COLO668 (cell line): ENCODE data around the gene MAP7D2.
A peak's percentile ranks its signal among the peaks of the same experiment; 100 is the strongest.

Experiments
- DNase-seq: peaks from one replicate; lab custom pipeline; 2025; ENCODE audit not compliant: unreplicated experiment; lab: John Stamatoyannopoulos, UW

Gene MAP7D2

DNA sequence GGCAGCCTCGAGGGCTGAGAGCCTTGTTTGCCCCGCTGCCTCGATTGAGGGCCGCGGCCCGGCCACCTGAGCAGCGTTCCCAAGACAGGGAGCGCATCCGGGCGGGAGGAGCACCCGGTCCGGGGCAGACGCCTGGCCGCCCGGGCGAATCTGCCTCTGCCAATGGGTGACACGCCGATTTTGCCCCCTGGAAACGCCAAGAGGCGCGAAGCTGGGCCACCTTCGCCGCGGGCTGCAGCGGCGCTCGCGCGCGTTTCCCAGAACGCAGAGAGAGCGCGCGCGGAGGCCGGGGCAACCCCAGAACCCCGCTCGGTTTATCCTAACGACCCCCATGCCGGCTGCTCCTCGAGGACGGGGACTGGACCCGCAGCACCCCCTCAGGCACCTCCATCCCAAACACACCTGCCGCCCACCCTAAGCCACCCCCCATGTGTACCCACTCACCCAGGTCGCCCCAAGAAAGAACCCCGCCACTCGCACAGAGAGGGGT, 575 bp downstream of the MAP7D2 start:
- DNase-seq = peak; percentile 64

DNA sequence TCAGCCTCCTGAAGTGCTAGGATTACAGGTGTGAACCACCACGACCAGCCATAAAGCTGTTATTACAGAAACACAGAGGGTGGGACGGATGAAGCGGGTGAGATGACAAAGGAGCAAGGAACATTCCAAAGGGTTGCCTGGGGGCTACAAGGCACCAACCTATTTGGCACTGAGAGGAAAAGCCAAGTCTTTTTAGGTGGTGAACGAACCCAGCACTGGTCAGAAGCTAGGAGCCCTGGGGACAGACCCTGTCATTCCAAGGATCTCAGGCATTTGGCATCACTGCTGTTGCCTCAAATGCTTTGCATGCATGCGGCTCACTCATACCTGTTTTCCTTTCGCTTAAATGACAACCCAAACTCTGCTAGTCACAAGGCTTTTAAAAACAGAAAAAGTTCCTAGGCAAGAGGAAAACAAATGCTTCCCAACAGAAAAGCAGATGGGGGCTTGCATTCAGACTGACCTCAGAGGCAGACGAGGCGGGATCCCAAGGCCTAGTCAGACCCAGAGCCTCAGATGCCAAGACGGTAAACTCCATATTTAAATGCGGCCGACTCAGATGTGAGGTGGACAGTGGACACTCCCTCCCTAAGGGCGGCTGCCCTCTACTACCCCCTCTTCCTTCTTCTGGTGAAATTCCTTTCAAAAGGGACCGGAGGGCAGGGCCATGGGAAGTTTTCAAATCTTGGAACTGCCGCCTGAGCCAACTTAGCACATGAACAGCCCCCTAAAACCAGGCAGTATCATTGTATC, 4.5 kb downstream of the MAP7D2 start:
- DNase-seq = no peak

DNA sequence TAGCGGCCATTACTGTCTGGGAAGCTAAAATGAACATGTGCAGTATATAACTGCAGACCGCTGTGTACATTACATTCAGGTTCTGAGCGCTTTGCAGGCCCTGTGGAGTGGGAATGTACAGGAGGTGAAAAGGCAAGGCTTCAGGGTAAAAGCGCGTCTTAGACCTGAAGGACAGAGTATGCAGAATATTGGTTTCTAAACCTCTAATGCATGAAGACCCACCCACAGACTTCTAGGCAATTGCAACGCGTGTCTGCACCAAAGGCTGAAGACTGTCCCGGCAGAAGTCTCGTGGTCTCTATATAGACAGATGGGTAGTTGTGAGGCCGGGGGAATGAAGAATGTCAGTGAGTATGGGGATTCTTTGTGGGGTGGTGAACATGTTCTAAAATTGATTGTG, 5.4 kb downstream of the MAP7D2 start:
- no peak for DNase-seq

DNA sequence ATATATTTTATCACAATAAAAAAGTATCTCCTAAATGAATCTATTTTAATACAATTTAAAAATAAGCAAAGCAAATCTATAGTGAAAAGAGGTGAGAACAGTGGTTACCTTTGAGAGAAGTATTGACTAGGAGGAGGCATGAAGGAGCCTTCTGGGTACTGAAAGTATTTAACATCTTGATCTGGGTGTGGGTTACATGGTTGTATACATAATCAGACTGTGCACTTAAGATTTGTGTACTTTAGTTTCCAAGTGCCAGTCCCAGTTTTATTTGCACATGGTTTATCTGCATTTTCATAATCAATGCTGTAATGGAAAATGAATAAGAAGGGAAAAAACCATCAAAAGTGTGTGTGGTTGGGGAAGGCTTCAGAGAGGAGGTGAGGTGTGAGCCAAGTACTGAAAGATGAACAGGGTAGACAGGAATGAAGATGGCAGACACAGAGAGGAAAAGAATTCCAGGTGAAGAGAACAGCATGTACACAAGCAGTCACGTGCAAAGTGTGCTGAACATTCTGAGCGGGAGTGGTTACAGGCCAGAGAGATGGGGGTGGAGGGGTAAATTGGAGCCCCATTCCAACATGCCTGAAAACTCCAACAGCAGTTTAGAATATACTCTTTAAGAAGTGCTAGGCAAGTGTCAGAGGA, 14.6 kb downstream of the MAP7D2 start:
- no peak for DNase-seq

DNA sequence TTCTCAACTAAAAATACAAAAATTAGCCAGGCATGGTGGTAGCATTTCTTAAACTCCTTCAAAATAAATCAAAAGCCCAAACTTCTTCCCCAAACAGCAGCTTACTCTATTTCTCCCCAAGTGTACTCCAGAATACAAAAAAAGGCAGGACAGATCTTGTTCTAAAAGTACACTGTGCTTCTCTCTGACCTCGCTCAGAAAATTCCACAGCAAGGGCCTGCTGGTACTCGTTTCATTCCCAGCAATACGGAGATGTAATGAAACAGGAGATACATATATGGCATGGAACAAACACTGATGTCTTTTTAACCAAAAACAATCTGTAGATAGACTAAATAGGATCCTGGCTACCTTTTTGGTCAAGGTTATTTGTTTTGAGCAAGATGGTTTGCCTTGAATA, 25.2 kb downstream of the MAP7D2 start:
- DNase-seq = no peak

DNA sequence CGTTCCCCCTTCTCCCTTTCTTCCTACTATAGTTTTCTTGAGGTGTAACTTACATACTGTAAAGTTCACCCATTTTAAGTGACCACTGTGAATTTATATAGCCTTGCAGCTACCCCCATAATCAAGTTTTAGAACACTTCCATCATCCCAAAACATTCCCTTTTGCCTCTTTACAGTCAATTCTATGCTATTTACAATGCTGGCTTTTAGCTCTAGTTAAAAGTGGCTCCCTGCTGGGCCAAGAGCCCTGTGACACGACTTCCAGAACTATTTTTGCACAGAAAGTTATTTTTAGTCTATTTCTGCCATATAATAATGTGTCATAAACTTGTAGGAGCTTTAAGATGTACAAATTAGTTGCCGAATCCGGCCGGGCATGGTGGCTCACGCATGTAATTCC, 26.9 kb downstream of the MAP7D2 start:
- DNase-seq = no peak

DNA sequence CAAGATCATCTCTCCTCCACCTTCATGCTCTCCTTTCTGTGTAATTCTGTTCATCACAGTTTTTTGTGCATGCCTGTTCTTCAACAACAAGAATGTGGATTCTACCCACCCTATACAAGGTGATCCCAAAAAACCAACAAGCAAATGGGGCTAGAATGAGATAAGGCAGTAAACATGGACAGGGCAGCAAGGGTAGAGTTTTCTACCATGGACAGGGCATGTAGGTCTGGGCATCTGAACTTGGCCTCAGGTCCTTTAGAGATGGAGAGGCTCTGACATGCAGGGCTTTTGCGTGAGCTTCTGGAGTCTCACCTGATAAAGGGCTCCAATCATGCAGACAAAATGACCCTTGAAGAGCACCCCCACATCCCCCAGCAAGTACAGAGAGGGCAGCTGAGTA, 36.4 kb downstream of the MAP7D2 start:
- DNase-seq = no peak

DNA sequence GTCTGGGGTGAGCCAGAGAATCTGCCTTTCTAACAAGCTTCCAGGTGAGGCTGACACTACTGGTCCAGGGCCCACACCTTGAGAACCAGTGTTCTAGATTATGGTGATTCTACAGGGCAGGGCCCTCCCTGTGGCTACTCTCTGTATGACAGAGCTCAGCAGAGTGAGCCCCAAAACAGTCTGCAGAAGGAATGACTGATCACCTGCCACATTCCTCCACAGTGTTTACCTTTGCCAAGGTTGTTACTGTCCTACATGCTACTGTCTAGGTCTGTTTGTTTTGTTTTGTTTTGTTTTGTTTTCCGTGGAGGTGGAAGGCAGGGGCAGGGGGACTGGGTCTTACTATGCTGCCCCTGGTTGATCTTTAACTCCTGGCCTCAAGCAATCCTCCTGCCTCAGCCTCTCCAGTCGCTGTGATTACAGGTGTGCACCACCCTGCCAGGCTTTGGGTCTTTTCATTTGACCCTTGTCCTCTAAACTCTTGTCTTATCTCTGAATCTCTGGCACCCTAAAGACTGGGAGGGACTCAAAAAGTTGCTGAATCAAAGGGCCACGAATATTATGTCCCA, 45.1 kb downstream of the MAP7D2 start:
- DNase-seq = no peak

DNA sequence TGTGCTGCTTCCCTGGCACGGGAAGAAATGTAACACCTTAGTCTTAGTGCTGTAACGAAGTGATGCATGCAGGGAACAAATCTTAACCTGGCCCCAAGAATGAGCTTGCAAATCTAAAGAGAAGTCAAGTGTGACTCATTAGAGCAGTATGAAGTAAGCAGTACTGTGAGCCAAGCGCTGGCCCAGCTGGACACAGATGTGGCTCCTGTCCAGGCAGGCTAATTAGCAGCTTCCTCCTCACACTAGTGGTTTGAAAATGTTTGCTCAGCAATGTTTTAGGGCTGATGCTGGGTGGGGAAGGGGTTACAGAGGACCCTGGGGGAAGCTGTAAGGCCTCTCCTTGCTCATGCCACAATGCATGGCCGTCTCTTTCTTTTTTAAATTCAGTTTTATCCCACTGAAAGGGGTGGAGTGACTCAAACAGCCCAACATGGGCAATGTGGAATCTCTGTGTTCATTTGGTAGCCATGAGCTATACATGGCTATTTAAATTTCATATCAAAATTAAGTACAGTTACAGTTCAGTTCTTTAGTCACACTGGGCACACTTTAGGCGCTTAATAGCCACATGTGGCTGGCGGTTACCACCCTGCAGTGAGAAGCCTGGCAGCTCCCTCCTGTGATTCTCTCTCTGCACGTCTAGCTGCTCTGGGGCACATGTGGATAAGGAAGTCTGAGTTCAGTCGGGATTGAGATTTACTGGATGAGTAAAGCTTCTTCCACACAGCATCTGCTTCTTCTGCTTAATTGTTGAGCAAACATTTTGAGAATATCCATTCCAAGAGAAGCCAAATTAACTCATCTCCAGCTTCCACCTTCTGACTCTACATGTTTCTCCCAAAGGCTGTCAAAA, 48.8 kb downstream of the MAP7D2 start:
- DNase-seq = peak; percentile 6

DNA sequence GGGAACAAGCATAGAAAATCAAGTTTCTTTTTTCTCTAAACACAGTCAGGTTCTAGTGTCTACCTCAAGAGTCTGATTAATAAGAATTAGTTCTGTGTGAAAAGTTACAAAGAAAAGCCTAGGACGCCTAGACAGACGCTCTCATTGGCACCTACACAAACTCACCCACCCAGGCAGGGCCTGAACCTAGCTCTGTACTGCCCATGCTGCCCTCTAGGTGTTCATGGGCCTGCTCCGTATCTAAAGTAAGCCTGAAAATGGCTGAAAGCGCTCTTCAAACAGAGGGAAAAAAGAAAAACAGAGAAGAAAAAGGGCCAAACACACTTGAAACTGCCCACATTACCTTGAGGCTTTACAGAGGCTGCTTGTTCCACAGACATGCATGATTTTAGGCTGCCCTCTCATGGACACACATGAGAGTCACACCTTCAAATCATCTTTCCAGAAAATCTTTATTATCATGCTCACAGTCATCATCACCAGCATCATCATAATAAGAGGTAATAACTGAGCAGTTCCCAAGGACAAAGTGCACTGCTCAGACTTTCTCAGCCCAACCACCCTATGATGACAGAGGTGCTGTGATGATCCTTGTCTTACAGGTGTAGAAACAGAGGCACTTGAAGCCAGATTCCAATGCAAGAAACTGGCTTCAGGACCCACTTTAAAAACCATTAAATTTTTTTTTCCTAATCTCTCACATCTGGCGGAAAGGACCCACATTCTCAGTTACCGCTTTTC, 49.6 kb downstream of the MAP7D2 start:
- peak; percentile 7 for DNase-seq

DNA sequence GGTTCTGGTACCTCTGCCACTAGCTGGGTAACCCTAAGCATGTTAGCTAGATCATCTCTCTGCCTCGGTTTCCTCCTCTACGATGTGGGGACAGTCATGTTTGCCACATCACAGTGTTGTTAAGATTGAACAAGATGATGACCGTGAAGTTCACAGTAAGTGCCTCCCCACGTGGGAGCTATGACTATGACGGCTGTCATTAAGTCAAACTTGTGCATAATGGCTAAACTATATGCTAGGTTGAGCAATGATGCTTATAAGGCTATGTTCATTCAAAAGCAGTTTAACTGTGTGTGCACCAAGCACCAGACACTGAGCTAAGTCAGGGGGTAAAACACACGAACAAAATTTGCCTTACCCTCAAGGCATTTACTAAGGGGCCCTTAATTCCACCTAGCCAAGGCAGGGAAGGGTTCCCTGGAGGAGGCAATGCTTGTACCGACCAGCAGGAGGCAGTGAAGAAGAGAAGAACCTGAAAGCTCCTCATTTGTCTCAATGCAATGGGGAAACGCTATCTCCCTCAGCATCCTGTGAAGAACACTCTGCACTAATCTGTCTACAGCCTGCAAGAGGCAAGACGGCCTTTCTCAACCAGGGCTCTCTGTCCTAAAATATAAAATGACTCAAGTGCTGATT, 52.9 kb downstream of the MAP7D2 start:
- DNase-seq = no peak

DNA sequence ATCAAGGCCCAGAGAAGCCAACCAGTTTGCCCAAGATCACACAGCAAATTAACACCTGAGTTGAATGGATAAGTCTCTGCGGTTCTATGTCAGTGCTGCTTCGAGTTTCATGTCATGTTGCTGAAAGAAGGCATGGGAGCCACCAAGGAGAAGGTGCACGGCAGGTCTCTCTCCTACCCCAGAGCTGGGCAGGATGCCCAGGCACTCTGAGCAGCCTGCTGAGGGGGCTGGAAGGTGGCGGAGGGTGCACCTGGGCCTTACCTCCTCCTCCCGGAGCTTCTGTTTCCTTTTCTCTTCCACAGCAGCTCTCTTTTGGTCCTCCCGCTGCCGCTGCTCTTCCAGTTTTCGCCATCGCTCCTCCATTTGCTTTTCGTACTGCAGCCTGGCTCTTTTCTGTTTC, 53.6 kb downstream of the MAP7D2 start:
- no peak for DNase-seq

DNA sequence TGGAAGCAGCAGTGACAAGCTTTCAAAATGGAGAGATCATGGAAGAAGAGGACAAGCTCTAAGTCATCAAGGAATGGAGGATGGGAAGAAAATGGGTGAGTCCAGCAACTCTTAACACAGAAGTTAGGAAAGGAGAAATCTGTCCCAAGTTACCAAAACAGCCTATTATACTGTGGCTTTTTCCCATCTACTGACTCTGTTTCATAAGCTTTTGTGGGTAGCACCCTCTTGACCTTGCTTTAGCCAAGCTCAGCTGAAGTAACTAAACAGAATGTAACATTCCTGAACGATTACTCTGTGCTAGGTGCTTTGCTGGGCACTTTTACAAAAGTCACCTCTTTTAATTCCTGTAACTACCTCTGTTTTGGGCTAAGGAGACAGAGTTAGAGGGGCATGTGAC, 54.9 kb downstream of the MAP7D2 start:
- DNase-seq = no peak

DNA sequence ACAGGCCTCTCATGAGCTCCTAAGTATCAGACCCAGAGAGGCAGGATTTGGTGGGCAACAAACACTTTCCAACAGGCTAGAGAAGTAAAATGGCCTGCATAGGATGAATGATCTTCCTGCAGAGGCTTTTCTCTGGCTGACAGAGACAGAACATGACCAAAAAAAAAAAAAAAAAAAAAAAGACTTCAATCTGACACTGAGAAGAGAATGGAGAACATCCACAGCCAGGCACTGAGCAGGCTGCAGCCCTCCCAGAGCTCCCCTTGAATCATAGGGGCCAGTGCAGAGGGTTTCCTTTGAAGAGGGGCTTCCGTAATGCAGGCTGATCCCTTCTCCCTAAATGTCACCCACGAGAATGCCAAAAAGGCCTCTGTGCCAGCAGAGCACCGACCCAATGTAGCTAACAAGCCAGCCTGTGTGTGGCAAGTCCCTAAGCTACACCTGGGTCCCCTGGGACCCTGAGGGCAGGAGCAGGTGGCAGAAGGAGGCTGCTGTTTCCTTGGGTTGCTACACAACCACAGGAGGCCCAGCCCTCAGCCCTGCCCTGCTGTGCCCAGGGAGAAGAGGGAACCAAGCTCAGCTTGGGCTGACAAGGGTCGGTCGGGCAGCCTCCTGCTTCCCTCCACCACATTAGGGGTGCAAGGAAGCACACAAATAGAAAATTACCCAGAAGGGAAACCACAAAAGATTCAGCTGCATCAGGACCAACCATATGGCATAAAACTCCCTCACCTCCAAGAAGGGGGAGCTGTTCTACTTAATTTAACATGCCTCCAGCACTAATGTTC, 55.6 kb downstream of the MAP7D2 start:
- peak; percentile 52 for DNase-seq

DNA sequence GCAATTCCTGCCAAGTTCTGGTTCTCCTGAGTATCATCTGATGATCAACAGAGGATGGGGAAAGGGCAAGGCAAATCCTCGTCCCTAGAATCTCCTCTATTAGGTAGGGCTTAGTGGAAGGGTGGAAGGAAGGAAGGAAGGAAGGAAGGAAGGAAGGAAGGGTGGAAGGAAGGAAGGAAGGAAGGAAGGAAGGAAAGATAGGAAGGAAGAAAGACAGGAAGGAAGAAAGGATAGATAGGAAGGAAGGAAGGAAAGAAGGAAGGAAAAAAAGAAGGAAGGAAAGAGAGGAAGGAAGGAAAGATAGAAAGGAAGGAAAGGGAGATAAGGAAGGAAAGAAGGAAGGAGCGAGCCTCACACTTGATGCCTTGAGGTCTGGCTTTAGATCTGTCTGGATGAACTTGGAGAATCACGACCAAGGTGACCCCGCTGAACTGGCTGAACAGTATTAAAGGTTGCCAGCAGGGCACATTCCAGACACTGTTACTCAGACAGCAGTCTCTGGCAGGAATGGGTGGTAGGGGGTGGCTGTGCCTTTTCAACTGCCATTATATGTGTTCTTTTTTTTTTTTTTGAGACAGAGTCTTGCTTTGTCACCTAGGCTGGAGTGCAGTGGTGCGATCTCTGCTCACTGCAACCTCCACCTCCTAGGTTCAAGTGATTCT, 57.1 kb downstream of the MAP7D2 start:
- DNase-seq = no peak

DNA sequence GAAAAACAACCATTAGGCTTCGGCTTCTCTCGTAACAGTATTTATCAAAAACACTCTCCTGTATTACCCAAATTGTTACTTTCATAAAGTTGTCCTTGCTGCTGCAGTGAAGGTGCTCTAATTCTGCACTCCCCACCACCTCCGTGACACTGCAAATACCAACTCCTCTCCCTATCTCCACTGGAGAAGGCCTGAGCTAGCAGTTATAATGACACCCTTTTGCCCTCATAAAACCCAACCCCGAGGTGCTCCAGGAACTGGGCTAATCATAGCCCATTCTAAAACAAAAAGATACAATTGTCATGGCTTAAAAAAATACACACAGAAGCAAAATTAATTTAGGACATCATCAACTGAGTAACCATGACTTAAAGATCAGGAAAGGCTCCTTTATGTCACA, 59.2 kb downstream of the MAP7D2 start:
- DNase-seq = no peak

DNA sequence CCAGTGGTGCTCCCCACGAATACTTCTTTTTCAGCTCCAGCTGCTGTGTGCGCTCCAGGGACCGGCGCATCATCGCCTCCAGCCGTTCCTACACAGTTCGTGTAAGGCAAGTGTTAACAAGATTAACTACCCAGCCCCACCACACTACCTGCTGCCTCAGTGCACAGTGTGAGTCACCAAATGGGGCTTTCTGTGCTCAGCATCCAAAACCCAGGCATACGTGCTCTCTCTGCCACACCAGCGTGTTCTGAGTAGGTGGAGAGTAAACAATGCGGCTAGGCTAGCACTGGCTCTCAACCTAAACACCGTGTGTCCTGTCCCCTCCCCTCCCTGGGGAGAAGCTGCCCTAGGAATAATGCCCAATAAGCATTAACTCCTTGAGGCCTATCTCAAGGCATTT, 60.0 kb downstream of the MAP7D2 start:
- peak; percentile 54 for DNase-seq

DNA sequence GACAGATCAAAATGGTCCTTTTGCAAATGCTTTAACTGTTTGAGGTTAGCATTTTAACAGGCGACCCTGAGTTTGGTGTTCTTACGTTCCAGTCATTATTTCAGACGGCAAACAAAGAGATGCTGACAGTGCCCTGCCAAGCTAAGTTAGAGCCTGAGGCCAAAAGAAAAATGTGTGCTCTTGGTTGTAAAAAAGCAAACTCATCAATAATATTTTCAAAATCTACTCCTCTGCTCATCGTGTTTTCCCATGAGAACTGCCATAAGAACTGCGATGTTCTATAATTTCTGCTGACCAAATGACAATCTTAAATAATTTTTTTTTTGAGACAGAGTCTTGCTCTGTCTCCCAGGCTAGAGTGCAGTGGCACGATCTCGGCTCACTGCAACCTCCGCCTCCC, 63.2 kb downstream of the MAP7D2 start:
- no peak for DNase-seq

DNA sequence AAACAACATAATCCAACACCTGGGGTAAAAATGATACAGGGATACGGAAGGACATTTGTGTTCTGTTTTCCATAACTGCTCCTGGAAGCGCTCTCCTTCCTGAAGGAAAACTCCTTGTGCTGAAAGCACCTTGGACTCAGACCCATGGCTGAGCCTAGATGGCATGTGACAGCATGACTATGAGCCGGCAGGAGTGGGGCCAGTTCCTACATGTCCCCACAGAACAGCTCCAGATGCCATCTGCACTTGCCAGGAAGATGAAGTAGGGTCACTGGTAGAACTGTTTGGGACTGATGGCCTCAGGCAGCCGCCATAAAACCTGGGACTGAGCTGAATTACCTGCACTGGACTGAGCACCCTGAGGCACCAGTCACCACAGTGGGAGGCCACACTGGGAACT, 69.8 kb downstream of the MAP7D2 start:
- no peak for DNase-seq
